HEK293T (cell line): Measurements from ENCODE around the gene LRRC8B.

Experiments
- BHLHE40 ChIP-seq: fragments of 450-650 bp; IDR thresholded peaks from 2 replicates; pipeline ENCODE4 v1.6.1; 2016; ENCODE audit warnings: mild to moderate bottlenecking, moderate library complexity, borderline replicate concordance
- CTBP1 ChIP-seq: fragments of 450-650 bp; IDR thresholded peaks from 2 replicates; pipeline ENCODE4 v1.6.1; 2016; ENCODE audit warnings: borderline replicate concordance
- FOXA1 ChIP-seq: fragments of 450-650 bp; IDR thresholded peaks from 2 replicates; pipeline ENCODE4 v1.6.1; 2016; ENCODE audit warnings: mild to moderate bottlenecking
- NFRKB ChIP-seq: fragments of 450-650 bp; IDR thresholded peaks from 2 replicates; pipeline ENCODE4 v1.6.1; 2016; ENCODE audit warnings: mild to moderate bottlenecking, moderate library complexity
- PKNOX1 ChIP-seq: fragments of 450-650 bp; IDR thresholded peaks from 2 replicates; pipeline ENCODE4 v1.6.1; 2016
- SP1 ChIP-seq: fragments of 450-650 bp; IDR thresholded peaks from 2 replicates; pipeline ENCODE4 v1.6.1; 2017
- ZNF384 ChIP-seq: fragments of 450-650 bp; IDR thresholded peaks from 2 replicates; pipeline ENCODE4 v1.6.1; 2016

- no peak for TF ChIP-seq FOXA1
- TF ChIP-seq CTBP1, result no peak
- TF ChIP-seq BHLHE40, result no peak
- no peak for TF ChIP-seq ZNF384
- no peak for TF ChIP-seq PKNOX1
- no peak for TF ChIP-seq SP1
- no peak for TF ChIP-seq NFRKB
Measured at GRCh38 chr1:89536555-89537341, 12.1 kb downstream of the LRRC8B start.
